GM12878 (cell line): Measurements from ENCODE around the gene AEBP1.

Experiments used
- JUND ChIP-seq: IDR thresholded peaks from 2 replicates; pipeline ENCODE4 v1.6.1; 2012; ENCODE audit warnings: low read depth, mild to moderate bottlenecking, low read length, improper control_type of control experiment, moderate library complexity
- ZNF24 ChIP-seq: fragments of 450-650 bp; IDR thresholded peaks from 2 replicates; pipeline ENCODE4 v1.6.1; 2017; ENCODE audit warnings: antibody characterized with exemption, mild to moderate bottlenecking

- TF ChIP-seq JUND (no peak), ZNF24 (no peak)
These were observed 3.2 kb downstream of the AEBP1 start for GRCh38 chr7:44107116-44107960.
